Activated T-helper 1 cell treated with anti-CD3 and anti-CD28 coated beads, Interleukin-12 subunit alpha, Interleukin-12 subunit beta, Interleukin-2, Interleukin-4 antibody, amounts not matched to agents 30 ng/mL and 10 ng/mL and 1 ng/mL, durations not matched to agents 14 hours and 24 hours and 36 hours (primary cell): ENCODE measurements around the gene PAX8. TPM values are rescaled to one million over a fixed set of nuclear protein-coding genes. Genes with fewer than 3 reads are reported as not detected.
"Not testable (repeated sequence)": the region's sequence is repeated elsewhere in the genome, so short reads cannot be mapped to it uniquely, and the experiment has no call there.

Experiments
- DNase-seq: peaks from one replicate; pipeline ENCODE4 v3.0.0; 2021; ENCODE audit warnings: low spot score
- H3K27ac Mint-ChIP-seq: one replicate; pipeline ENCODE4 v1.8.0; 2021; ENCODE audit warnings: mild to moderate bottlenecking, mixed read lengths
- H3K27me3 Mint-ChIP-seq: one replicate; pipeline ENCODE4 v1.8.0; 2022; ENCODE audit warnings: mild to moderate bottlenecking, moderate library complexity, mixed read lengths; ENCODE audit not compliant: insufficient read depth
- H3K36me3 Mint-ChIP-seq: one replicate; pipeline ENCODE4 v1.8.0; 2021; ENCODE audit warnings: low read depth, mixed read lengths
- H3K4me1 Mint-ChIP-seq: one replicate; pipeline ENCODE4 v1.8.0; 2021; ENCODE audit warnings: low read depth, mixed read lengths
- H3K4me3 Mint-ChIP-seq: one replicate; pipeline ENCODE4 v1.8.0; 2021; ENCODE audit warnings: mild to moderate bottlenecking, moderate library complexity, mixed read lengths
- H3K9me3 Mint-ChIP-seq: one replicate; pipeline ENCODE4 v1.8.0; 2021; ENCODE audit warnings: mixed read lengths
- intact Hi-C: fragments of 100-400 bp; cut with micrococcal nuclease; formaldehyde crosslinking; loops from one replicate; pipeline ENCODE4 v1.15.1; 2024
- total RNA-seq: library from RNA; stranded (reverse); gene quantifications from 2 replicates; pipeline ENCODE4 v1.2.3, GENCODE V29; 2022

PAX8 gene
- total RNA-seq, 1 donor from 2014 or later = 0.70 TPM

DNA sequence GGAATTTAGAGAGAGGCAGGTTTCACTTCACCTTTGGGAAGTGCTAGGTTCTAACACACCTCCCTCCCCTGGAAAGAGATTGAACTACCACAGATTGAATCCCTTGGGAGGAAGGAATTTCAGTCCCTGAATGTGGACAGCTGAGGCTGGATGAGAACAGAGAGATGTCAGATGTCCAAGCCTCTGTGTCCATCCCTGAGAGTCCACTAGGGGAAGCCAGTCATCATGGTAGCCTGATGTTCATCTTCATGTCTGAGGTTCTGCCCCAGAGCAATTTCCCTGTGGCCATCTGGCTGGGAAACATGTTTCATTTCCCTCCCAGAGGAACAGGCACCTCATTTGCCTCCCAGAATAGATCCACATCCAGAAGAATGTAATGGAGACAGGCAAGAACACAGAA is 30.1 kb upstream of the PAX8 start:
- not testable (repeated sequence) for H3K27ac Mint-ChIP-seq, H3K36me3 Mint-ChIP-seq, H3K4me3 Mint-ChIP-seq

DNA sequence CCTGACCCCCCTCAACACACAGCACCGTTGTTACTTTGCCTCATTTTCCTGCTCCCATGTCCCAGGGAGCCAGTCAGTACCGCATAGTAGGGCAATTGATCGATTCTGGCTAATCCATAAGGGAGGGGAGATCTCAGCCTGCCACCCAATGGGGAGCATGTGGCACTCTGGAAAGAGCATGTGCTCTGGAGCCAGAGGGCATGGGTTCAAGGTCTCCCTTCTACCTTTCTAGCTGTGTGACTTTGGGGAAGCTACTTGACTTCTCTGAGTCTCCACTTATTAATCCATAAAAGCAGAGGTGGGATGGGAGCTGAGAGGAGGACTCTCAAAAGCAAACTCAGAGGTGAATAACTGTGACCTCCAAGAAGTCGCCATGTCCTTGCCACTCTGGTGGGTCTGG is 27.5 kb upstream of the PAX8 start:
- H3K27ac Mint-ChIP-seq, H3K36me3 Mint-ChIP-seq, H3K9me3 Mint-ChIP-seq, H3K4me3 Mint-ChIP-seq, DNase-seq, H3K27me3 Mint-ChIP-seq, intact Hi-C loops, H3K4me1 Mint-ChIP-seq: not testable (repeated sequence)

More for the DNA sequence above, 30.1 kb upstream of the PAX8 start:
- H3K27me3 Mint-ChIP-seq = peaks cover 18% of the 10 kb centered on the region
- DNase-seq, H3K4me1 Mint-ChIP-seq, intact Hi-C loops, H3K9me3 Mint-ChIP-seq: not testable (repeated sequence)

DNA sequence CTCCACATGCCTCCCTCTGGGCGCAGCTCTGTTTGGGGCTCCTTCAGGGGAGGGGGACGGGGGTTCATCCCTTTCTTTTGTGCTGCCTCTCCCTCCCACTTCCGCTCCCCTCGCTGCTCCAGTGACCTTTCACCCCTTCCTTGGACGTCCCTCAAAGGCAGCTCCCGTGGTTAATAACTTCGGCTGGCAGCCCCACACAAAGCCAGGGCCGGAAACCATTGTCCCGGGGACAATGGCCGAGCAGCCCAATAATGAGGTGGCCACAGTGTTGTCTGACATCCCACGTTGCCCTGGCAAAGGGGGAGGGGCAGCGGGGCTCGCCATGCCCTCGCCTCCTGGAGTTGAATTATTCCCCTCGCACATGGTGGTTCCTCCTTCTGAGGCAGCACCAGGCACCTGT is 27.0 kb upstream of the PAX8 start:
- H3K27ac Mint-ChIP-seq, DNase-seq, H3K27me3 Mint-ChIP-seq, H3K9me3 Mint-ChIP-seq, intact Hi-C loops, H3K36me3 Mint-ChIP-seq, H3K4me1 Mint-ChIP-seq, H3K4me3 Mint-ChIP-seq: not testable (repeated sequence)

DNA sequence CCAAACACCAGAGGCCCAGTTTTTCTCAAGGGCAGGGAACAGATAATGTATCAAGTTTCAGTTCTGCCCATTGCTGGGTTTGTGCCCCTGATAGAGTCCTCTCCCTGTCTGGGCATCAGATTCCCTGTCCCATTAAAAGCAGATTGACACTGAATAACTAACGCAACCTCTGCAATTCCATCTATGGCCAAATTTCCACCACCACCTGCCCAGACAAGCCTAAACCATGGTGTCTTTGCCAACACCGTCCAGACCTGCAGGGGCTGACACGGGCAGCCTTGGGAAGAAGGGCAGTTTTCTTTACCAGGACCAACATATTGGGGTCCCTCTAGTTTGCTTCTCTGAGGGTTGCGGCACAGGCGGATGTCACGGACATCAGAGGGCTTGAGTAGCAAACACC is 26.4 kb upstream of the PAX8 start:
- H3K4me1 Mint-ChIP-seq = no peaks in the 10 kb centered on the region
- H3K9me3 Mint-ChIP-seq = no peaks in the 10 kb centered on the region
- H3K27me3 Mint-ChIP-seq = peaks cover 7% of the 10 kb centered on the region
- no peaks in the 10 kb centered on the region for H3K36me3 Mint-ChIP-seq
- DNase-seq = no peak
- intact Hi-C loops = no loop called here
- no peak overlapping the region for H3K4me3 Mint-ChIP-seq
- no peak overlapping the region for H3K27ac Mint-ChIP-seq

DNA sequence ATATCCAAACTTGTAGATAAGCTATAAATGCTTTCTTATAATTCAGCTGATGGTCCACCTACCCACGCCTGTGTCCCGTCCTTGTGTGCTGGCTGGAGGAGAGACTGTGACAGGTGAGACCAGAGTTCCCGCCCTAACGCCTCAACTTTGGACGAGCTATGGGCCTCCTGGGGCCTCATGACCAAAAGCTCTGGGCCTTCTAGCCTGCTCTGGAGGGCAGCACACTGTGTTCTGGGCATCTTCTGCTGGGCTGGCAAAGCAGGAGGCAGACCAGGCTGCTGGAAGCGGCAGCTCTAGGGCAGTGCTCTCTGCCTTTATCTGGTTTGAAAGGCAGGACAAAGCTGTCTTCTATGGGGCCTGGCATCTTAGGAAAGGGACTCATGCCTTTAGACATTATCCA is 26.0 kb upstream of the PAX8 start:
- no peaks in the 10 kb centered on the region for H3K9me3 Mint-ChIP-seq
- no peak for DNase-seq
- intact Hi-C loops = no loop called here
- H3K27me3 Mint-ChIP-seq = peaks cover 7% of the 10 kb centered on the region
- H3K4me3 Mint-ChIP-seq = no peak overlapping the region
- H3K27ac Mint-ChIP-seq = no peak overlapping the region
- H3K4me1 Mint-ChIP-seq = no peaks in the 10 kb centered on the region
- no peaks in the 10 kb centered on the region for H3K36me3 Mint-ChIP-seq

DNA sequence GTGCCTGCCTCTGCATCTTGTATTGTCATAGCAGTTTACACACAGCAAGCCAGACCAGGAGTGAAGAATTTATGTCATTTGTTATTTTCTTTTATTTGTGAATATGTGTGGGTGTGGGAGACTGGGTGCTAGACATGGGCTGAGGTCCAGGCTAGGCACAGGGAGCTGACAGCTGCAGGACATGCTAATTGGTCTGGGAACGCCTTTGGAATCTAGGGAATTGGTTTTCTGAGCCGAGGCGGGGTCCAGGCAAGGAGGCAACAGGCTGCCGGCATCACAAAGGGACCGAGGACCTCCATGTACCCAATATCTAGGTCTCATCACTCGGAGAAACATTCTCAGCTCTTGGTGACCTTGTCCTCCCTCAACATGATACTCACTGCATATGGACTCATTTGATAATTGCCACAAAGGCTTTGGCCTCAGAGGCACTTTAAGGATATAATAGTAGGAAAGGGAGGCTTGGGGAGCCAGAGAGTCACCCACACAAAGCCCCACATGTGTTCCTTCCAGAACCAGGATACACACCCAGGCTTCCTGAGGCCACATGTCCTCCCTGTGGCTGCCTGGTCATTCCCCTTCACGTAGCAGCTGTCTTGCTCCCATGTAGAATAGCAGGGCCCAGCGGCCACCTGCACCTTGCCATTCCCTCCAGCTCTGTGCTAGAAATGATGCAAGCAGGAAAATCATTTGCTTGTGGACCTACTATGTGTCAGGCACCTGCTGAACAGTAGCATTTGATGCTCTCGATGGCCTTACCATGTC is 23.7 kb upstream of the PAX8 start:
- H3K36me3 Mint-ChIP-seq, H3K27ac Mint-ChIP-seq, intact Hi-C loops, DNase-seq, H3K9me3 Mint-ChIP-seq, H3K27me3 Mint-ChIP-seq, H3K4me1 Mint-ChIP-seq, H3K4me3 Mint-ChIP-seq: not testable (repeated sequence)

DNA sequence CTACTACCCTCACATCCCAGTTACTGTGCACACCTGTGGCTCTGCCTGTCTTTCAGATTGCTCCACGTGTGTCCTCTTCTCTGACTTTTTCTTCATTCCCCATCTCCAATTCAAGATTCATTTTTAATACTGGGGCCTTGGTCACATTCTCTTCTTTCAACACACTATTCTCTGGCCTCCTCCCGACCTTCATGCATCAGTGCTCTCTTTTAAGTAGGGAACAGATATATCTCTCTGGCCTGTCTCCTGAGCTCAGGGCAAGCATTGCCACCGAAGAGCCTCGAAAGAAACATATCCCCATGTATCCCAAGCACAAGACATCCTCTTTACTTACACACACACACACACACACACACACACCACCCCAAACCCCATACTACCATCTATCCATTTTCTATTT is 21.6 kb upstream of the PAX8 start:
- intact Hi-C loops = no loop called here
- Mint-ChIP-seq H3K4me1 (no peaks in the 10 kb centered on the region), H3K27me3 (peaks cover 3% of the 10 kb centered on the region), H3K9me3 (no peaks in the 10 kb centered on the region), H3K4me3 (no peak overlapping the region), H3K36me3 (no peaks in the 10 kb centered on the region), H3K27ac (no peak overlapping the region)
- DNase-seq = no peak

DNA sequence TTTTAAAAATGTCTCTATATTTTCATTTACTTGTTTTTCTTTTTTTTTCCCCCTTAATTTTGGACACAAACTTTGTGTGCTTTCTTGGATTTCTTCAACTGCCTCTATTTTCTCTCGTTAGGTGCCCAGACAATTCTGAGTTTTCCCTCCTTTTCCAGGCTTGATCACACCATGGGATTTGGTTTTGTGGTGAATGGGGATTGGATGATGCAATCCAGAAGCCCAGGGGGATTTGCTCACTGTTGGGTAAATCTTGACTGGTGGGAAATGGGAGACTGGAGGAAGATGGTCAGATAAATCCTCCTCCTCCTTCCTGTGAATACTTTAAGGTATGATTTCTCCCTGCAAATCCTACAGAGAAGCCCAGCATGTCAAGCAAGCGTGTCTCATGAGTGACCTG is 19.5 kb upstream of the PAX8 start:
- Mint-ChIP-seq H3K27me3 (peaks cover 21% of the 10 kb centered on the region), H3K4me1 (no peaks in the 10 kb centered on the region), H3K4me3 (no peak overlapping the region), H3K27ac (no peak overlapping the region), H3K9me3 (no peaks in the 10 kb centered on the region), H3K36me3 (no peaks in the 10 kb centered on the region)
- DNase-seq = no peak
- intact Hi-C loops = loop anchor here (5.0 kb wide), 1 partner anchor 94 kb away; no protein-coding TSS in a partner anchor

DNA sequence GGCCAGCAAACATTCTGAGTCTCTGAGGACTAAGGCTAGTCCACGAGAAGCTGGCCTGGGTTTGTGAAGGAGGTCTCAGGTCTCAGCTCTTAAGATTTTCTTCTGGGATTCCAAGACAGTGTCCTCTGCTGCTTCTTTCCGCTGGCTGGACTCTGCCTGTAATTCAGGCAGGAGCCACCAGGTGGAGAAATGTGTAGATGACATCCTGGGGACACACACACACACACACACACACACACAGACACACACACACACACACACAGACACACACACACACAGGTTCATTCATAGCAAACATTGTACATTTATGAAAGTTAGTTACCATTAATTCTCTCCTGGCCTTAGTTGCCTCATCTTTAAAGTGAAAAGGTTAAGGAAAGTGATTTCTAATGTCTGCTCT is 18.9 kb upstream of the PAX8 start:
- intact Hi-C loops = loop anchor here (5.0 kb wide), 1 partner anchor 95 kb away; no protein-coding TSS in a partner anchor
- peak; percentile 8 for DNase-seq
- peaks cover 27% of the 10 kb centered on the region for H3K27me3 Mint-ChIP-seq
- not testable (repeated sequence) for H3K4me3 Mint-ChIP-seq, H3K27ac Mint-ChIP-seq, H3K36me3 Mint-ChIP-seq, H3K4me1 Mint-ChIP-seq, H3K9me3 Mint-ChIP-seq

DNA sequence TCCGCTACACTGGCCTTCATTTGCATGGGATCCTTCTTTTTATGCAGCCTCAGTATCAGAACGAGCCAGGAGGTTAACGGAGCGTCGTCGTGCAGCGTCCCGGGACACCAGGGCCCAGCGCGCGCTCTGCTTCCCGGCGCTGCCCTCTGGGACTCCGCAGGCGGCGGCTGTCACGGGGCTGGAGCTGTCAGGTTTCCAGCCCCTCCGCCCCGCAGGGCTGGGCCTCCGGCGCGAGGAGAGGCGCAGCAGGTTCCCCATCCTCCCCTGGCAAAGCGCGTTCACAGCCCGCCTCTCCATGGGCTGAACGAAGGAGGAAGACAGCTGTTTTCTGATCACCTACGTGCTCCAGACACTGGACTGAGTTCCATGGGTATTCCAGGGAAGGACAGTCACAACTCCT is 12.5 kb upstream of the PAX8 start:
- intact Hi-C loops = no loop called here
- Mint-ChIP-seq H3K27ac (no peak overlapping the region), H3K36me3 (no peaks in the 10 kb centered on the region), H3K4me3 (no peak overlapping the region), H3K27me3 (peaks cover 42% of the 10 kb centered on the region), H3K4me1 (no peaks in the 10 kb centered on the region), H3K9me3 (no peaks in the 10 kb centered on the region)
- DNase-seq = no peak

DNA sequence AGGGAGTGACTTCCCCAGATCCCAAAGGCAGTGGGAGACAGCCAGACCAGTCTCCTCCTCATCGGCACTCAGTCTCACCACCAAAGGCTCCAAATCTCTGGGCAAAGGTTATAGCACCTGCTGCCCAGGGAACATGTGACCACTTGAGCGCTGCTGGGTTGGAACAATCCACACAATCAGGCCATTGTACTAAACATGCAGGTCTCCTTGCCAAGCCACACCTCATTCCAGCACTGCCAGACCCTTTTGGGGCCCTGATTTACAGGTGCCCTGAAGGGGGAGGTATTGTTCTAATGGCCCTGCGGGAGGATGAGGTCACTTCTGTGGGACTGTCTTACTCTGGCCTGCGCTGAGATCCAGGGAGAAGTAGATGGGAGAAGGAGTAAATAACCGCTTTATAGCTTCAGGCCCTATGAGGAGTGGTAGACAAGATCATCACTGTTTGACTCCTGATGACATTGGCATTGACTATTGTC is 10.0 kb upstream of the PAX8 start:
- H3K9me3 Mint-ChIP-seq, intact Hi-C loops, H3K4me1 Mint-ChIP-seq, DNase-seq, H3K36me3 Mint-ChIP-seq, H3K4me3 Mint-ChIP-seq, H3K27ac Mint-ChIP-seq: not testable (repeated sequence)
- peaks cover 29% of the 10 kb centered on the region for H3K27me3 Mint-ChIP-seq

DNA sequence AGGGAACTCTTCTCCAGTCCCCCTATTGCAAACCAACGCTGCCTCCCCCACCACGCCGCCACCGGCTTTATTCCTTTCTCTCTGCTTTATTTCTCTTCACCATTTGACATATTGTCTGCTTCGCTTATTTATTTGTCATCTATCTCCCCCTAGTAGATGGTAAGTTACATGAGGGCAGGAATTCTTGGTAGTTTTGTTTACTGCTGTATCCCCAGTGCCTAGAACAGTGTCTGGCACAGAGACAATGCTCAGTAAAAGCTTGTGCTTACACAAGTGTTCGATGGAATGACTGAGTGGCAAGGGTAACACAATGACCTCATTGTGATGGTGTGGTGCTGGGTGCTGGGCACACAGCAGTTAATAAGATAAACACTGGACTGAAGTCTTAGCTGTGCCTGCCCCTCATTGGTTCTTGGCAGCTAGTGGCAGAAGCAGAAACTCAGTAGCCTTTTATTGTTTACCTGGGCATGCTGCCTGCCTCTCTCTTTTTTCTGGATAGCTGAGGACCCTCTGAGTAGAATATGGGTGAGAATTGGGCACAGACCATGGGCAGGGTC is 9.5 kb upstream of the PAX8 start:
- H3K4me3 Mint-ChIP-seq, H3K36me3 Mint-ChIP-seq, H3K27ac Mint-ChIP-seq, H3K4me1 Mint-ChIP-seq, DNase-seq, intact Hi-C loops, H3K9me3 Mint-ChIP-seq: not testable (repeated sequence)
- peaks cover 24% of the 10 kb centered on the region for H3K27me3 Mint-ChIP-seq

DNA sequence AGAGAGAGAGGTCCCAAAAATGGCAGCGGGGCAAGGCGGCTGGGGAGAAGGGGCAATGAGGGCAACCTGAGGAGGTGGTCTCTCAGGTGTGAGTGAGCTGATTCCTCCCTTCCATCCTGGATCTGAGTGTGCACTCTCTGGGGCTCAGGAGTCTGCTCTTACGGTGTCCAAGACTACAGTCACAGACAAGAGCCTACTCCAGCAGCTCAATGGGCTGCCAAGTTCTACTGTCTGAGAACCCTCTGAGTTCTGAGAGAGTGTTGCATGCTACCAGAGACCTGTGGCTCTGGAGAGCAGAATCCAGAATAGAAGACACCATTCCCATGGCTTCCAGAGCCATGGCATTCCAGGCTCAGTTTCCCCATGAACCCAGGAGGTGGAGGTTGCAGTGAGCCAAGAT is 7.1 kb upstream of the PAX8 start:
- no peak overlapping the region for H3K27ac Mint-ChIP-seq
- DNase-seq = no peak
- H3K9me3 Mint-ChIP-seq = no peaks in the 10 kb centered on the region
- H3K4me3 Mint-ChIP-seq = no peak overlapping the region
- H3K27me3 Mint-ChIP-seq = peaks cover 21% of the 10 kb centered on the region
- no peaks in the 10 kb centered on the region for H3K4me1 Mint-ChIP-seq
- intact Hi-C loops = no loop called here
- no peaks in the 10 kb centered on the region for H3K36me3 Mint-ChIP-seq
